Neural cell (in vitro differentiated cells): ENCODE data around the gene EID1. TPM values are rescaled to one million over a fixed set of nuclear protein-coding genes. Genes with fewer than 3 reads are reported as not detected.

Experiments
- H2AFZ ChIP-seq: fragments of 200-600, 300-800 bp; sonication (generic), shearing (Covaris generic); 2 replicates; pipeline ENCODE4 v1.6.0; 2014; ENCODE audit warnings: low read depth, mild to moderate bottlenecking, antibody characterized with exemption, low read length, moderate library complexity
- H3F3A ChIP-seq: fragments of 200-600 bp; shearing (Covaris generic); 2 replicates; pipeline ENCODE4 v1.6.1; 2016; ENCODE audit warnings: mild to moderate bottlenecking, moderate library complexity, mixed read lengths, antibody characterized with exemption, low read length; ENCODE audit not compliant: insufficient read depth, poor library complexity, severe bottlenecking
- H3K27ac ChIP-seq: fragments of 200-600, 300-800 bp; sonication (generic), shearing (Covaris generic); 2 replicates; pipeline ENCODE4 v1.5.1; 2014; ENCODE audit warnings: mild to moderate bottlenecking, low read length, moderate library complexity
- H3K27me3 ChIP-seq: fragments of 300-800, 200-600 bp; sonication (generic), shearing (Covaris generic); 2 replicates; pipeline ENCODE4 v1.6.0; 2014; ENCODE audit warnings: mild to moderate bottlenecking, low read depth, low read length, moderate library complexity; ENCODE audit not compliant: insufficient read depth
- H3K36me3 ChIP-seq: fragments of 300-800, 200-600 bp; sonication (generic), shearing (Covaris generic); 2 replicates; pipeline ENCODE4 v1.5.1; 2014; ENCODE audit warnings: mild to moderate bottlenecking, antibody characterized with exemption, low read length, moderate library complexity; ENCODE audit not compliant: insufficient read depth
- H3K4me2 ChIP-seq: fragments of 300-800, 200-600 bp; sonication (generic), shearing (Covaris generic); 2 replicates; pipeline ENCODE4 v1.6.0; 2014; ENCODE audit warnings: mild to moderate bottlenecking, low read length
- H3K4me3 ChIP-seq: fragments of 300-800, 200-600 bp; sonication (generic), shearing (Covaris generic); 2 replicates; pipeline ENCODE4 v1.5.1; 2014; ENCODE audit warnings: mild to moderate bottlenecking, low read length, moderate library complexity
- H3K79me2 ChIP-seq: fragments of 200-600 bp; shearing (Covaris generic); replicated peaks from 2 replicates; pipeline ENCODE4 v1.6.0; 2014; ENCODE audit warnings: mild to moderate bottlenecking, low read length, moderate library complexity; ENCODE audit not compliant: insufficient read depth
- H3K9ac ChIP-seq: fragments of 300-800, 200-600 bp; sonication (generic), shearing (Covaris generic); 2 replicates; pipeline ENCODE4 v1.6.1; 2016; ENCODE audit warnings: mild to moderate bottlenecking, low read length, mixed read lengths
- H3K9me2 ChIP-seq: fragments of 200-600 bp; shearing (Covaris generic); 2 replicates; pipeline ENCODE4 v1.6.1; 2016; ENCODE audit warnings: mild to moderate bottlenecking, low read length, mixed read lengths; ENCODE audit not compliant: insufficient read depth
- H3K9me3 ChIP-seq: fragments of 200-600, 300-800 bp; sonication (generic), shearing (Covaris generic); 2 replicates; pipeline ENCODE4 v1.6.1; 2016; ENCODE audit warnings: mild to moderate bottlenecking, mixed run types, low read length, moderate library complexity, mixed read lengths
- H4K20me1 ChIP-seq: fragments of 200-600 bp; shearing (Covaris generic); 2 replicates; pipeline ENCODE4 v1.6.1; 2016; ENCODE audit warnings: mild to moderate bottlenecking, mixed run types; ENCODE audit not compliant: insufficient read depth
- EP300 ChIP-seq: fragments of 450-650 bp; conservative IDR thresholded peaks from 2 replicates; pipeline ENCODE4 v1.6.1; 2014; ENCODE audit warnings: antibody characterized with exemption, mild to moderate bottlenecking, moderate library complexity; ENCODE audit not compliant: poor library complexity, severe bottlenecking
- EZH2 ChIP-seq: fragments of 200-600, 300-800 bp; shearing (Covaris generic), sonication (generic); IDR thresholded peaks from 2 replicates; pipeline ENCODE4 v1.6.1; 2014; ENCODE audit warnings: antibody characterized with exemption, low read length, borderline replicate concordance, mild to moderate bottlenecking; ENCODE audit not compliant: insufficient read depth, poor library complexity, severe bottlenecking
- MXI1 ChIP-seq: fragments of 450-650 bp; conservative IDR thresholded peaks from 2 replicates; pipeline ENCODE4 v1.6.1; 2014; ENCODE audit warnings: antibody characterized with exemption, mild to moderate bottlenecking; ENCODE audit not compliant: poor library complexity, severe bottlenecking
- POLR2AphosphoS5 ChIP-seq: IDR thresholded peaks from 2 replicates; pipeline ENCODE4 v1.6.1; 2012
- RAD21 ChIP-seq: fragments of 450-650 bp; conservative IDR thresholded peaks from 2 replicates; pipeline ENCODE4 v1.6.1; 2014; ENCODE audit warnings: antibody characterized with exemption, mild to moderate bottlenecking, moderate library complexity
- SMC3 ChIP-seq: fragments of 450-650 bp; conservative IDR thresholded peaks from 2 replicates; pipeline ENCODE4 v1.6.1; 2014; ENCODE audit warnings: antibody characterized with exemption, mild to moderate bottlenecking, moderate library complexity; ENCODE audit not compliant: poor library complexity
- TAF1 ChIP-seq: IDR thresholded peaks from 2 replicates; pipeline ENCODE4 v1.6.1; 2012; ENCODE audit warnings: low read depth
- polyA plus RNA-seq: library from polyadenylated mRNA; depleted of rRNA; stranded (reverse); fragments of >200 nt; gene quantifications from 2 replicates; pipeline ENCODE4 v1.2.3, GENCODE V29; 2014
- TF ChIP-seq, protein P1 (sequence below): fragments of 450-650 bp; IDR thresholded peaks from 2 replicates; pipeline ENCODE4 v1.5.1; 2014; ENCODE audit warnings: antibody characterized with exemption, mild to moderate bottlenecking, moderate library complexity; ENCODE audit not compliant: poor library complexity, severe bottlenecking
- TF ChIP-seq, protein P2 (sequence below): IDR thresholded peaks from 2 replicates; pipeline ENCODE4 v1.6.1; 2012; ENCODE audit warnings: borderline replicate concordance

The EID1 gene
- polyA plus RNA-seq, 1 donor from 2014 or later: 530 TPM

DNA sequence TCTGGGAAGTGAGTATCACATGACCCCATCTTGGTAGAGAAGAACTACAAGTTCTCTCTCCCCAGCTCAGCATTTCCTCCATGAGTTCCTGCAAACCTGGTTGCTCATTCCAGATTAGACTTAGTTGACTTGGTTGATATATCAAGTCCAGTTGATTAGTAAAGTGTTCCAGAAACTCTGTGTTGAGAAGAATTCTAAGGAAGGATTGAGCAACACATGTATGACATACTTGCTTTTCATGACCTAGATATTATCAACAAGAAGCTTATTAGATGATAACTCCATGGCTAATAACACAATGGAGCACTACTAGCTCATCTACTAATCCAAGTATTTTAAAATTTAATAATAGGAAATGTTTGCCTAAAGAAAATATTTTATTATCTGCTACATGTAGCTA lies 6.4 kb upstream of the EID1 start:
- Histone ChIP-seq H3K27me3 (no peaks in the 10 kb centered on the region), H3K27ac (no peak overlapping the region), H3K4me2 (no peak overlapping the region), H3F3A (no peaks in the 10 kb centered on the region), H3K9me2 (no peaks in the 10 kb centered on the region), H3K36me3 (no peaks in the 10 kb centered on the region), H3K9ac (no peak overlapping the region), H2AFZ (no peak overlapping the region), H3K79me2 (no peaks in the 10 kb centered on the region), H3K9me3 (no peaks in the 10 kb centered on the region), H4K20me1 (no peaks in the 10 kb centered on the region), H3K4me3 (no peak overlapping the region)
- TF ChIP-seq, protein P1, sequence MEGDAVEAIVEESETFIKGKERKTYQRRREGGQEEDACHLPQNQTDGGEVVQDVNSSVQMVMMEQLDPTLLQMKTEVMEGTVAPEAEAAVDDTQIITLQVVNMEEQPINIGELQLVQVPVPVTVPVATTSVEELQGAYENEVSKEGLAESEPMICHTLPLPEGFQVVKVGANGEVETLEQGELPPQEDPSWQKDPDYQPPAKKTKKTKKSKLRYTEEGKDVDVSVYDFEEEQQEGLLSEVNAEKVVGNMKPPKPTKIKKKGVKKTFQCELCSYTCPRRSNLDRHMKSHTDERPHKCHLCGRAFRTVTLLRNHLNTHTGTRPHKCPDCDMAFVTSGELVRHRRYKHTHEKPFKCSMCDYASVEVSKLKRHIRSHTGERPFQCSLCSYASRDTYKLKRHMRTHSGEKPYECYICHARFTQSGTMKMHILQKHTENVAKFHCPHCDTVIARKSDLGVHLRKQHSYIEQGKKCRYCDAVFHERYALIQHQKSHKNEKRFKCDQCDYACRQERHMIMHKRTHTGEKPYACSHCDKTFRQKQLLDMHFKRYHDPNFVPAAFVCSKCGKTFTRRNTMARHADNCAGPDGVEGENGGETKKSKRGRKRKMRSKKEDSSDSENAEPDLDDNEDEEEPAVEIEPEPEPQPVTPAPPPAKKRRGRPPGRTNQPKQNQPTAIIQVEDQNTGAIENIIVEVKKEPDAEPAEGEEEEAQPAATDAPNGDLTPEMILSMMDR: no peak
- TF ChIP-seq, protein P2, sequence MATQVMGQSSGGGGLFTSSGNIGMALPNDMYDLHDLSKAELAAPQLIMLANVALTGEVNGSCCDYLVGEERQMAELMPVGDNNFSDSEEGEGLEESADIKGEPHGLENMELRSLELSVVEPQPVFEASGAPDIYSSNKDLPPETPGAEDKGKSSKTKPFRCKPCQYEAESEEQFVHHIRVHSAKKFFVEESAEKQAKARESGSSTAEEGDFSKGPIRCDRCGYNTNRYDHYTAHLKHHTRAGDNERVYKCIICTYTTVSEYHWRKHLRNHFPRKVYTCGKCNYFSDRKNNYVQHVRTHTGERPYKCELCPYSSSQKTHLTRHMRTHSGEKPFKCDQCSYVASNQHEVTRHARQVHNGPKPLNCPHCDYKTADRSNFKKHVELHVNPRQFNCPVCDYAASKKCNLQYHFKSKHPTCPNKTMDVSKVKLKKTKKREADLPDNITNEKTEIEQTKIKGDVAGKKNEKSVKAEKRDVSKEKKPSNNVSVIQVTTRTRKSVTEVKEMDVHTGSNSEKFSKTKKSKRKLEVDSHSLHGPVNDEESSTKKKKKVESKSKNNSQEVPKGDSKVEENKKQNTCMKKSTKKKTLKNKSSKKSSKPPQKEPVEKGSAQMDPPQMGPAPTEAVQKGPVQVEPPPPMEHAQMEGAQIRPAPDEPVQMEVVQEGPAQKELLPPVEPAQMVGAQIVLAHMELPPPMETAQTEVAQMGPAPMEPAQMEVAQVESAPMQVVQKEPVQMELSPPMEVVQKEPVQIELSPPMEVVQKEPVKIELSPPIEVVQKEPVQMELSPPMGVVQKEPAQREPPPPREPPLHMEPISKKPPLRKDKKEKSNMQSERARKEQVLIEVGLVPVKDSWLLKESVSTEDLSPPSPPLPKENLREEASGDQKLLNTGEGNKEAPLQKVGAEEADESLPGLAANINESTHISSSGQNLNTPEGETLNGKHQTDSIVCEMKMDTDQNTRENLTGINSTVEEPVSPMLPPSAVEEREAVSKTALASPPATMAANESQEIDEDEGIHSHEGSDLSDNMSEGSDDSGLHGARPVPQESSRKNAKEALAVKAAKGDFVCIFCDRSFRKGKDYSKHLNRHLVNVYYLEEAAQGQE: no peak
- TF ChIP-seq EP300: no peak
- TF ChIP-seq RAD21: no peak
- TF ChIP-seq TAF1: no peak

DNA sequence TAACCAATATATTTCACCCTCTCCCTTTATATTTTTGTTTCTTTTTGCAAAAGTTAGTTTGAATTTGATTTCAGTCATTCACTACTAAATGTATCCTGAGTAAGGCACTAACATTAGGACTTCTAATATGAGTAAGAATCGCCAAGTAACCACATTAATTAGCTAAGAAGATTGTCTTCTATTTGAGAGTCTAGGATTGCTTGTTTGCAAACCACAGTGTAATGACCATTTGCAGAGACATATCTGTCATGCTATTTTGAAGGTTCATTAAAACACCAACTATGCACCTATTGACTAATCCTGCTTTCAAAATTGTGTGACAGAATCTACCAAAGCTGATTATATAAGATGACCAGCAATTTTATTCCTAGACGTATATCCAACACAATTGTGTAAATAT lies 5.3 kb upstream of the EID1 start:
- TF ChIP-seq, protein P1: no peak
- TF ChIP-seq EP300 (no peak), RAD21 (no peak), EZH2 (no peak), SMC3 (no peak), MXI1 (no peak), TAF1 (no peak), POLR2AphosphoS5 (no peak)
- TF ChIP-seq, protein P2: no peak
- Histone ChIP-seq H2AFZ (no peak overlapping the region), H3K4me2 (no peak overlapping the region), H3K9me3 (no peaks in the 10 kb centered on the region), H4K20me1 (no peaks in the 10 kb centered on the region), H3K27me3 (no peaks in the 10 kb centered on the region), H3K4me3 (no peak overlapping the region), H3K9ac (no peak overlapping the region), H3K27ac (no peak overlapping the region), H3F3A (no peaks in the 10 kb centered on the region), H3K9me2 (no peaks in the 10 kb centered on the region), H3K79me2 (no peaks in the 10 kb centered on the region), H3K36me3 (no peaks in the 10 kb centered on the region)
